NAMALWA (cell line): Measurements from ENCODE around the gene PIK3R2.
A peak's percentile ranks its signal among the peaks of the same experiment; 100 is the strongest.

ENCODE experiments used
- DNase-seq: peaks from one replicate; pipeline ENCODE4 v3.0.0-alpha.2; 2015; ENCODE audit warnings: low spot score

The PIK3R2 gene

DNA sequence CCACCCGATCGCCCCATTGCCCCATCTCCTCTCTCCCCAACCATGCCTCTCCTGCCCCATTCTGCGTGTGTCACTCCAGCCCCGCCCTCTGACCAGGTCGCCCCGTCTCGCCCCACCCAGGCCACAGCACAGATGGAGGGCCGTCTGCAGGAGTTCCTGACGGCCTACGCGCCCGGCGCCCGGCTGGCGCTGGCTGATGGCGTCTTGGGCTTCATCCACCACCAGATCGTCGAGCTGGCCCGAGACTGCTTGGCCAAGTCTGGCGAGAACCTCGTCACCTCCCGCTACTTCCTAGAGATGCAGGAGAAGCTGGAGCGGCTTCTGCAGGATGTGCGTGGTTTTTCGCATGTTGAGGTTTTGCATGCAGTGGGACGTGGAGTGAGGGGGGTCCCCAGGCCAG, 29.1 kb upstream of the PIK3R2 start:
- DNase-seq, result no peak

GRCh38 chr19:18126097-18126496, 26.9 kb upstream of the PIK3R2 start:
- no peak for DNase-seq

- no peak for DNase-seq
Observed at GRCh38 chr19:18128044-18128443, 24.9 kb upstream of the PIK3R2 start.

DNA sequence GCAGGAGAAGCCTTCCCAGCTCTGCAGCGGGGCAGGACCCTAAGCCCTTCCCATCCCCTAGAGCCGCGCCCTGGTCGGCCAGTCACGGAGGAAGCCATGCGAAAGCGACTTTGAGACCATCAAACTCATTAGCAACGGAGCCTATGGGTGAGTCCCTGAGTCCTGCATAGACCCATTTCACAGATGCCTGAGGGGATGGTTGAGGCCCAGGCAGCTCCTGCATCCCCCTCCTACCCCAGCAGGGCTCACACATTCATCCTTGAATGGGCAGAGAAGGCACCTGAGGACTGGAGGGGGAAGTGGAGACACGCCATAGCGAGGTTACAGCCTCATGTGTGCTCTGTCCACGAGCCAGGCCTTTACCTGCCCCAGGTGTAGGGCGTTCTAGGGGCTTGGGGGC, 24.2 kb upstream of the PIK3R2 start:
- no peak for DNase-seq

- DNase-seq, result no peak
Observed at GRCh38 chr19:18130523-18131242, 22.3 kb upstream of the PIK3R2 start.

GRCh38 chr19:18131841-18132596, 20.9 kb upstream of the PIK3R2 start:
- DNase-seq, result no peak

DNA sequence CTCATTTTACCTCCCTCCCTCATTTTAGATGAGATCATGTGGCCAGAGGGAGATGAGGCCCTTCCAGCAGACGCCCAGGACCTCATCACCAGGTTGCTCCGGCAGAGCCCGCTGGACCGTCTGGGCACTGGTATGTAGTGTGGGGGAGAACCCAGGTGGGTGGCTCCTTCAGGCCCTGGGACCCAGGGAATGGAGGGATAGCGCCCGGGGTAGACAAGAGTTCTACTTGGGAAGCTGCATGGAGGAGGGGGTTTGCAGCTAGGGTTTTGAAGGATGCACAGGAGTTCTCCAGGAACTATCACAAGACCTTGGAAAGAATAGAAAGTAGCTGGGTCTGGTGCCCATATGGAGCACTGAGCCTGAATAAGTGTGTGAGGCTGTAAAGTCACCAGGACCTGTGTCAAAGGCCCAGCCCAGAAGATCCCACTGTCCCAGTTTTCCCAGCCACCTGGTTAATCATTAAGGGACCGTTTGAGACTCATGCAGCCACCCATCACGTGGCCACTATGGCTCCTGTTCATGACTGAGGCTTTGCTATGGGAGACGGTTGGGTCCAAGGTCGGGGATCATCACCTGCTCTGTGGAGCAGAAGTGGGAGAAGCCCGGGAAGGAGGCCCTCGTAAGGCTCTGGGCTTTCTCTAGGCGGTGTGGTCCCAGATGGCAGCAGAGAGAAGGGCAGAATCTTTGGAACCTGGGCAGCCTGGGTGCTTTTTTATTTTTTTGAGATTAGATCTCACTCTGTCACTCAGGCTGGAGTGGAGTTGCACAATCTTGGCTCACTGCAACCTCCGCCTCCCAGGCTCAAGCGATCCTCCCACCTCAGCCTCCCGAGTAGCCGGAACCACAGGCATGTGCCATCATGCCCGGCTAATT, 17.0 kb upstream of the PIK3R2 start:
- no peak for DNase-seq

GRCh38 chr19:18137242-18137641, 15.7 kb upstream of the PIK3R2 start:
- DNase-seq, result no peak

- no peak for DNase-seq
Observed at GRCh38 chr19:18137657-18138339, 15.2 kb upstream of the PIK3R2 start.

DNA sequence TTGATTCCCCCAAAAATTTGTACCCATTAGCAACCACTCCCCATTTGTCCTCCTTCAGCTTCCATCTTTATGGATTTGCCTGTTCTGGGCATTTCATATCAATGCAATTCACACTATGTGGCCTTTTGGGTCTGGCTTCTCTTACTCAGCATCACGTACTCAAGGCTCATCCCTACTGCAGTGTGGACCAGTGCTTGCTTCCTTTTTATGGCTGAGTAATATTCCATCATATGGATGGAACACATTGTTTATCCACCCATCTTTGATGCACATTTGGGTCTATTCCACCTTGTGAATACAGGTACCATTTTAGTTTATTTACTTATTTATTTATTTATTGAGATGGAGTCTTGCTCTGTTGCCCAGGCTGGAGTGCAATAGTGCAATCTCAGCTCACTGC, 12.5 kb upstream of the PIK3R2 start:
- DNase-seq, result no peak

DNA sequence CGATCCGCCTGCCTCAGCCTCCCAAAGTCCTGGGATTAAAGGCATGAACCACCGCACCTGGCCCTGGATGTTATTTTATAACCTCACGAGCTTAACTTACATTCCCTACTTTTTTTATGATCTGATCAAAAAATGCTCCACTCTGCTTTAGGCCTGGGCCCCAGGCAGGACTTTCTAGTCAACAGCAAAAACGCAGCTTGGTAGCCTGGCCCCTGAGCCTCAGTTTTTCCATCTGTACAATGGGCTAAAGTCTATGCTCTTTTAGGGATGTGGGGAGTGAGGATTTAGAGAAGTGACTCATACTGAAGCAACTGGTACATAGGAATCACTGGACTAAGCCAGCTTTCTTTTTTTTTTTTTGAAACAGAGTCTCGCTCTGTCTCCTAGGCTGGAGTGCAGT, 11.9 kb upstream of the PIK3R2 start:
- no peak for DNase-seq

GRCh38 chr19:18143902-18144301, 9.1 kb upstream of the PIK3R2 start:
- no peak for DNase-seq

DNA sequence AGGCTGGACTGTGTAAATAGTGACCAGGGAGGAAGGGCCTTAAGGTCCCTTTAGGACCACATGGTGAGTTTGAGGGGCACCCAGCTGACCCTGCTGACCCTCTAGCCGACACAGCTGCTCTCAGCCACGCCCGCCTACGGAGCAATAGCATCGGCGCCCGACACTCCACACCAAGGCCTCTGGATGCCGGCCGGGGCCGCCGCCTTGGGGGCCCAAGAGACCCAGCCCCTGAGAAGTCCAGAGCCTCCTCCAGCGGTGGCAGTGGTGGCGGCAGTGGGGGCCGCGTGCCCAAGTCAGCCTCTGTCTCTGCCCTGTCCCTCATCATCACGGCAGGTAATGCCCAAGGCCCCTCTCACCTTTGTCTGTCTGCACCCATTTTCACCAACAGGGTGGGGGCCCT, 8.6 kb upstream of the PIK3R2 start:
- no peak for DNase-seq

DNA sequence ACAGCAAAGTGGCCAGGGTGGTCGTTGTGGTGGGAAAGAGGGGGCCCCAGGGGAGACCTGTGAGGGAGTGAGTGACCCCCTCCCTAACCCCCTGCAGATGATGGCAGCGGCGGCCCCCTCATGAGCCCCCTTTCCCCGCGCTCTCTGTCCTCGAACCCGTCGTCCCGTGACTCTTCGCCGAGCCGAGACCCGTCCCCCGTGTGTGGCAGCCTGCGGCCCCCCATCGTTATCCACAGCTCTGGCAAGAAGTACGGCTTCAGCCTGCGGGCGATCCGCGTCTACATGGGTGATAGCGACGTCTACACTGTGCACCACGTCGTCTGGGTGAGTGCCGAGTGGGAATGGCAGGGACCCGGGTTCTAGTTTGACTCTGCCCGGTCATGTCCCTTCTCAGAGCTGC, 8.1 kb upstream of the PIK3R2 start:
- no peak for DNase-seq

DNA sequence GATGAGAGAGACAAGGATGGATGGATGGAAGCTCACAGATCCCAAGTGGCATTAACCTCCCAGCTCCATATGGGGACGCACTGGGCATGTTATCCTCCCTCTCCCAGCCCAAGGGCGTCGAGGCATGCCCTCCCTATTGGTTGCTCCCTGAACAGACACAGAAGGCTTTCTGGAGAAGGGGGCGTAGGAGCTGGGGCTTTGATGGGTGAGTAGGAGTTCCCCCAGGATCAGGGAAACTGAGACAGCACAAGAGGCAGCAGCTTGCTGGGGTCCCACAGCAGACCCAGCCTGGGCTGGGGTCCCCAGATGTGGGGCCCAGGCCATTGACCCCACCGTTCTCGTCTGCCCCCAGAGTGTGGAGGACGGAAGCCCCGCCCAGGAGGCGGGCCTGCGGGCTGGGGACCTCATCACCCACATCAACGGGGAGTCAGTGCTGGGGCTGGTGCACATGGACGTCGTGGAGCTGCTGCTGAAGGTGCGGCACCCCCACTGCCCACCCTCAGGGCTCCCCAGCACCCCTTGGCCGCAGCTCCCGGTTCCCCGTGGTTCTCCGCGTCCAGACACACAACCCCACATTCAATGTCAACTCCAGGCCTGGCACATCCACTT, 7.5 kb upstream of the PIK3R2 start:
- DNase-seq, result no peak

GRCh38 chr19:18147396-18147795, 5.6 kb upstream of the PIK3R2 start:
- no peak for DNase-seq

GRCh38 chr19:18149596-18149975, 3.4 kb upstream of the PIK3R2 start:
- no peak for DNase-seq

- no peak for DNase-seq
Observed at GRCh38 chr19:18150776-18151624, 2.0 kb upstream of the PIK3R2 start.

- DNase-seq, result peak; percentile 100
Observed at GRCh38 chr19:18152442-18152816, 534 bp upstream of the PIK3R2 start.

DNA sequence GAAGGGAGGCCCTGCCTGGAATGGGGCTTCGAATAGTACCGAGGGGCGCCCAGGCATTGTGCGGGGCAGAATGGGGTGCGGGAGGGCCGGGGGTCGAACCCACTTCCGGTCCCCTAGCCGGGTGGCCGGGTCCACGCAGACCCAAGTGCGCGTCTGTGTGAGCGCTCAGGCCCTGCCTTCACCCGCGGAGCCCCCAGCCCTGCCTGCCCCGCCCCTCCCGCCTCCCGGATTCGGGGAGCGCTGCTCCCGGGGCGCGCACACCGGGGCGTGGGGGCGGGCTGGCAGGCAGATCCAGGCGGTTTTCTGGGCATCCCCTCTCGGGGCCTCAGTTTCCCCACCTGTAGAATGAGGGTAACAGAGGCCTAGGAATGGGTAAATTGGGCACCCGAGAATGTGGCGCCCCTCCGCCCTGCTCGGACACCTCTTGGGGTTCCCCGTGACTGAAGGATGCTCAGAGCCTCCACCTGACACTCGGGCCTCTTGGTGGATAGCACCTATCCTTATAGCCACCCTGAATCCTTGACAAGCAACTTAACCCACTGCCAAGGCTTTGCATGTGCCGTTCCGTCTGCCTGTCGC, 682 bp downstream of the PIK3R2 start:
- DNase-seq, result no peak
